ENCODE data around the gene CDKAL1.

Gene CDKAL1

GRCh38 chr6:21101694-21102093 lies 567.4 kb downstream of the CDKAL1 start:
- no peak for TF ChIP-seq CTCF (IDR thresholded peaks at IDR 0.05; ENCODE audit: borderline replicate concordance, insufficient read depth, low read depth, low read length)

GRCh38 chr6:21102201-21102600 lies 567.9 kb downstream of the CDKAL1 start:
- no peak for TF ChIP-seq CTCF (IDR thresholded peaks at IDR 0.05; ENCODE audit: borderline replicate concordance, insufficient read depth, low read depth, low read length)
- H3K4me3 ChIP-seq (ENCODE audit: low read depth, low read length), result no peak overlapping the region

More at GRCh38 chr6:21101694-21102093, 567.4 kb downstream of the CDKAL1 start:
- no peak overlapping the region for H3K4me3 ChIP-seq (ENCODE audit: low read depth, low read length)

GRCh38 chr6:21102624-21103023 lies 568.4 kb downstream of the CDKAL1 start:
- H3K4me3 ChIP-seq (ENCODE audit: low read depth, low read length), result no peak overlapping the region

GRCh38 chr6:21103626-21104224 lies 569.5 kb downstream of the CDKAL1 start:
- no peak overlapping the region for H3K4me3 ChIP-seq (ENCODE audit: low read depth, low read length)
- TF ChIP-seq CTCF (IDR thresholded peaks at IDR 0.05; ENCODE audit: borderline replicate concordance, insufficient read depth, low read depth, low read length), result no peak

More at GRCh38 chr6:21102624-21103023, 568.4 kb downstream of the CDKAL1 start:
- no peak for TF ChIP-seq CTCF (IDR thresholded peaks at IDR 0.05; ENCODE audit: borderline replicate concordance, insufficient read depth, low read depth, low read length)

- TF ChIP-seq CTCF (IDR thresholded peaks at IDR 0.05; ENCODE audit: borderline replicate concordance, insufficient read depth, low read depth, low read length), result no peak
Measured at GRCh38 chr6:21104288-21104687, 570.0 kb downstream of the CDKAL1 start.

GRCh38 chr6:21107796-21108195 lies 573.5 kb downstream of the CDKAL1 start:
- no peak for TF ChIP-seq CTCF (IDR thresholded peaks at IDR 0.05; ENCODE audit: borderline replicate concordance, insufficient read depth, low read depth, low read length)
- H3K4me3 ChIP-seq (ENCODE audit: low read depth, low read length), result no peak overlapping the region

More at GRCh38 chr6:21104288-21104687, 570.0 kb downstream of the CDKAL1 start:
- H3K4me3 ChIP-seq (ENCODE audit: low read depth, low read length), result no peak overlapping the region

- H3K4me3 ChIP-seq (ENCODE audit: low read depth, low read length), result no peak overlapping the region
- TF ChIP-seq CTCF (IDR thresholded peaks at IDR 0.05; ENCODE audit: borderline replicate concordance, insufficient read depth, low read depth, low read length), result no peak
Measured at GRCh38 chr6:21109391-21110178, 575.3 kb downstream of the CDKAL1 start.
